Retinal pigment epithelial cell (primary cell): ENCODE results near the gene EDAR.

Experiments used
- DNase-seq: peaks from one replicate; pipeline ENCODE4 v3.0.0-alpha.2; 2010; ENCODE audit warnings: low read depth
- H3K4me3 ChIP-seq: 2 replicates; pipeline ENCODE4 v1.5.1; 2011; ENCODE audit warnings: mild to moderate bottlenecking, low read length, control low read depth, moderate library complexity
- CTCF ChIP-seq: conservative IDR thresholded peaks from 2 replicates; pipeline ENCODE4 v1.5.1; 2011; ENCODE audit warnings: low read depth, low read length, control low read depth, inconsistent platforms

Gene EDAR

GRCh38 chr2:109001201-109001600 is 12.2 kb upstream of the EDAR start:
- DNase-seq, result no peak
- H3K4me3 ChIP-seq, result no peak overlapping the region
- no peak for TF ChIP-seq CTCF

GRCh38 chr2:109000738-109001137 is 11.7 kb upstream of the EDAR start:
- DNase-seq, result no peak
- no peak for TF ChIP-seq CTCF
- H3K4me3 ChIP-seq, result no peak overlapping the region

- no peak for TF ChIP-seq CTCF
- DNase-seq, result no peak
- no peak overlapping the region for H3K4me3 ChIP-seq
Measured at GRCh38 chr2:108998911-108999310, 9.9 kb upstream of the EDAR start.

- no peak for TF ChIP-seq CTCF
- no peak overlapping the region for H3K4me3 ChIP-seq
- DNase-seq, result no peak
Measured at GRCh38 chr2:108994178-108994577, 5.2 kb upstream of the EDAR start.

- no peak for DNase-seq
- no peak overlapping the region for H3K4me3 ChIP-seq
- no peak for TF ChIP-seq CTCF
Measured at GRCh38 chr2:108993095-108993937, 4.3 kb upstream of the EDAR start.

- no peak for TF ChIP-seq CTCF
- no peak overlapping the region for H3K4me3 ChIP-seq
- DNase-seq, result no peak
Measured at GRCh38 chr2:108988076-108988795, 784 bp downstream of the EDAR start.

- DNase-seq, result no peak
- TF ChIP-seq CTCF, result no peak
- no peak overlapping the region for H3K4me3 ChIP-seq
Measured at GRCh38 chr2:108986916-108987510, 2.0 kb downstream of the EDAR start.
